Chondrocyte (in vitro differentiated cells): ENCODE measurements around the gene ARID5A. TPM values are rescaled to one million over a fixed set of nuclear protein-coding genes. Genes with fewer than 3 reads are reported as not detected.

Experiments
- DNase-seq: peaks from one replicate; pipeline ENCODE4 v3.0.0; 2021; ENCODE audit warnings: mixed read lengths, low spot score
- H3K27ac Mint-ChIP-seq: one replicate; pipeline ENCODE4 v1.8.0; 2021; ENCODE audit warnings: mild to moderate bottlenecking, moderate library complexity, mixed read lengths; ENCODE audit not compliant: unreplicated experiment
- H3K27me3 Mint-ChIP-seq: 2 replicates; pipeline ENCODE4 v1.8.0; 2021; ENCODE audit warnings: low read depth, mixed read lengths
- H3K36me3 Mint-ChIP-seq: 2 replicates; pipeline ENCODE4 v1.8.0; 2021; ENCODE audit warnings: low read depth, mixed read lengths
- H3K4me1 Mint-ChIP-seq: 2 replicates; pipeline ENCODE4 v1.8.0; 2021; ENCODE audit warnings: low read depth, mild to moderate bottlenecking, mixed read lengths
- H3K4me3 Mint-ChIP-seq: one replicate; pipeline ENCODE4 v1.8.0; 2021; ENCODE audit warnings: mild to moderate bottlenecking, moderate library complexity, mixed read lengths; ENCODE audit not compliant: unreplicated experiment
- H3K9me3 Mint-ChIP-seq: 2 replicates; pipeline ENCODE4 v1.8.0; 2021; ENCODE audit warnings: low read depth, mixed read lengths
- total RNA-seq: library from RNA; stranded (reverse); gene quantifications from 3 replicates; pipeline ENCODE4 v1.2.1, GENCODE V29; 2021
- TF ChIP-seq, protein P1 (sequence below): fragments of 200-600 bp; sonication (generic); IDR thresholded peaks from 2 replicates; pipeline ENCODE4 v1.5.0; 2021; ENCODE audit warnings: antibody characterized with exemption, mild to moderate bottlenecking, moderate library complexity

ARID5A gene
- total RNA-seq, 1 donor from 2014 or later = 12.9 TPM

DNA sequence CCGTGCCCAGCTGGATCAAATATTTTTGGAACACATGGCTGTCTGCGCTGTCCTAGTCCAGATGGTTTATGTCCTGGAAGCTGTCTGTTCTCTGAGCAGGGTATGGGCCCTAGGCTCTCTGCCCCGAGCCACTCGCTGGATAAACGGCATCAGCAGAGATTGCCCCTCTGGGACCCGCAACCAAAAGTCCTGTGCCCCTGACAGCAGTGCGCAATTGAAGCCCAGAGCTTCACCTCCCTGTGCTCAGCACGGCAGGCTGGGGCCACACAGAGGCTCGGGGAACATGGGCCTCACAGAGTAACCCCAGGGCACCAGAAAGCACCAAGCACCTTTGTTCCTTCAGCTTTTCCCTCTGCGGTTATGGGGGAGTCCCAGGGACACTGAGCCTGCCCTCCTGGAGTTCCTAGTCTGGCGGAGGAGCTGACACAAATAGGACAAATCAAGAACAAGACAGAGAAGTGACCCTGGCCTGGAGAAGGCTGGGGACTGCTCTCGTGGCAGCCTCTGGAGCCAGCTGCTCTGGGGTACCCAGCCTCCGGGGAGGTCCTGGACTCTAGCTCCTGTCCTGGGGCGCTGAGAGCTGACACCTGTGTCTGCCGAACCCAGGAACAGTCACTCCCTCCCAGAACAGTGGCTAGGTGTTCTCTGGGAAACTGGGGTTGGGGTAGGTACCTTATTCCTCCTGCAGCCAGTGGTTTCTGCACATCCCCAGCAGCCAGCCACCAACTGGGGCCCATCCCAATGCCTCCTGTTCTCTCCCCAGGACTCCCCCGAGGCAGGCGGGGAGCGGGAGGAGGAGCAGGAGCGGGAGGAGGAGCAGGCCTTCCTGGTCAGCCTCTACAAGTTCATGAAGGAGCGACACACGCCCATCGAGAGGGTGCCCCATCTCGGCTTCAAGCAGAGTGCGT, 12.3 kb downstream of the ARID5A start:
- no peaks in the 10 kb centered on the region for H3K27me3 Mint-ChIP-seq
- peak overlapping the region; percentile 32 for H3K27ac Mint-ChIP-seq
- H3K4me3 Mint-ChIP-seq = no peak overlapping the region
- peaks cover 5% of the 10 kb centered on the region for H3K36me3 Mint-ChIP-seq
- H3K4me1 Mint-ChIP-seq = peaks cover 20% of the 10 kb centered on the region
- peak; percentile 85 for DNase-seq
- TF ChIP-seq, protein P1, sequence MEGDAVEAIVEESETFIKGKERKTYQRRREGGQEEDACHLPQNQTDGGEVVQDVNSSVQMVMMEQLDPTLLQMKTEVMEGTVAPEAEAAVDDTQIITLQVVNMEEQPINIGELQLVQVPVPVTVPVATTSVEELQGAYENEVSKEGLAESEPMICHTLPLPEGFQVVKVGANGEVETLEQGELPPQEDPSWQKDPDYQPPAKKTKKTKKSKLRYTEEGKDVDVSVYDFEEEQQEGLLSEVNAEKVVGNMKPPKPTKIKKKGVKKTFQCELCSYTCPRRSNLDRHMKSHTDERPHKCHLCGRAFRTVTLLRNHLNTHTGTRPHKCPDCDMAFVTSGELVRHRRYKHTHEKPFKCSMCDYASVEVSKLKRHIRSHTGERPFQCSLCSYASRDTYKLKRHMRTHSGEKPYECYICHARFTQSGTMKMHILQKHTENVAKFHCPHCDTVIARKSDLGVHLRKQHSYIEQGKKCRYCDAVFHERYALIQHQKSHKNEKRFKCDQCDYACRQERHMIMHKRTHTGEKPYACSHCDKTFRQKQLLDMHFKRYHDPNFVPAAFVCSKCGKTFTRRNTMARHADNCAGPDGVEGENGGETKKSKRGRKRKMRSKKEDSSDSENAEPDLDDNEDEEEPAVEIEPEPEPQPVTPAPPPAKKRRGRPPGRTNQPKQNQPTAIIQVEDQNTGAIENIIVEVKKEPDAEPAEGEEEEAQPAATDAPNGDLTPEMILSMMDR = no peak
- no peaks in the 10 kb centered on the region for H3K9me3 Mint-ChIP-seq

DNA sequence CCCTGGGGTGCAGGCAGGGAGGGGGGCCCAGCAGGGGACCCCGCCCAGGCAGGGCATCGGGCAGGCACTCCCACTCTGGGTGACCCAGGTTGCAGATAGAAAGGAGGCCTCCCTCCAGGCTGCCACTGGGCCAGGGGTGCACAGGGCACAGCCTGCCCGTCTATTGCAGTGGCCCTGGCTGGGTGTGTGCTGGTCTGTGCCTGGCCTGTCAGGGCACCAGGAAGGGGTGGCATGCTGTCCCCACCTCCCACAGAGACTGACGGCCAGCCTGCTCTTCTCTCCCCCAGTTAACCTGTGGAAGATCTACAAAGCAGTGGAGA, 12.9 kb downstream of the ARID5A start:
- no peaks in the 10 kb centered on the region for H3K9me3 Mint-ChIP-seq
- TF ChIP-seq, protein P1 = no peak
- no peaks in the 10 kb centered on the region for H3K27me3 Mint-ChIP-seq
- H3K36me3 Mint-ChIP-seq = peaks cover 3% of the 10 kb centered on the region
- no peak for DNase-seq
- no peak overlapping the region for H3K4me3 Mint-ChIP-seq
- no peak overlapping the region for H3K27ac Mint-ChIP-seq
- H3K4me1 Mint-ChIP-seq = peaks cover 20% of the 10 kb centered on the region

DNA sequence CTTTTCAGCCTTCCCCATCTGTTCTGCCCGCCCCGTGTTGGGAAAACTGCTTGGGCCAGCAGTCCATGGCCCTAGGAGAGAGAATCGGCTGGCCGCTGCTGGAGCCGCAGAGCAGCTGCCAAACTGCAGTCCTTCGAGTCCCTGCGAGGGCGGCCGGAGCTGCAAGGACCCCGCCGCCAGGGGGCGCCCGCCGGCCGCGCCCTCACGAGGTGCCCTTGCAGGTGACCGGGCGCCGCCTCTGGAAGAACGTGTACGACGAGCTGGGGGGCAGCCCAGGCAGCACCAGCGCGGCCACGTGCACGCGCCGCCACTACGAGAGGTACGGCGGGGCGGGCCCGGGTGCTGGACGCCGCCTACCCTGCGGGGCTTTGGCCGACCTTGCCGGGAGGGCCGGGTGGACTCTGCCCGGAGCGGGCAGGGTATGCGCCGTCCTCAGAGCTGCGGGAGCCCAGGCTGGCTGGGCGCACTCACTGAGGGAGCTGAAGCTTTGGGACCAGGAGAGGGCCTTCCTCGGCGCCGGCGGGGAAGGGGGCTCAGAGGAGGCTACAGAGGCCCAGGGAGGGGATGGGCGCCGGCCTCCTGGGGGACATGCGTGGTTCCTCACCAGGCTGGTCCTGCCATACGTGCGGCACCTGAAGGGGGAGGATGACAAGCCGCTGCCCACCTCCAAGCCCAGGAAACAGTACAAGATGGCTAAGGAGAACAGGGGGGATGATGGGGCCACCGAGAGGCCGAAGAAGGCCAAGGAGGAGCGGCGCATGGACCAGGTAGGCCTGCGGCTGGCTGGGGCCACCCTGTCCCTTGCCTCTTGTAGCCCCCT, 13.6 kb downstream of the ARID5A start:
- Mint-ChIP-seq H3K4me1 (peaks cover 20% of the 10 kb centered on the region), H3K4me3 (no peak overlapping the region), H3K27me3 (no peaks in the 10 kb centered on the region), H3K27ac (no peak overlapping the region), H3K9me3 (no peaks in the 10 kb centered on the region), H3K36me3 (peaks cover 2% of the 10 kb centered on the region)
- TF ChIP-seq, protein P1 = peak; percentile 62
- DNase-seq = peak; percentile 94

DNA sequence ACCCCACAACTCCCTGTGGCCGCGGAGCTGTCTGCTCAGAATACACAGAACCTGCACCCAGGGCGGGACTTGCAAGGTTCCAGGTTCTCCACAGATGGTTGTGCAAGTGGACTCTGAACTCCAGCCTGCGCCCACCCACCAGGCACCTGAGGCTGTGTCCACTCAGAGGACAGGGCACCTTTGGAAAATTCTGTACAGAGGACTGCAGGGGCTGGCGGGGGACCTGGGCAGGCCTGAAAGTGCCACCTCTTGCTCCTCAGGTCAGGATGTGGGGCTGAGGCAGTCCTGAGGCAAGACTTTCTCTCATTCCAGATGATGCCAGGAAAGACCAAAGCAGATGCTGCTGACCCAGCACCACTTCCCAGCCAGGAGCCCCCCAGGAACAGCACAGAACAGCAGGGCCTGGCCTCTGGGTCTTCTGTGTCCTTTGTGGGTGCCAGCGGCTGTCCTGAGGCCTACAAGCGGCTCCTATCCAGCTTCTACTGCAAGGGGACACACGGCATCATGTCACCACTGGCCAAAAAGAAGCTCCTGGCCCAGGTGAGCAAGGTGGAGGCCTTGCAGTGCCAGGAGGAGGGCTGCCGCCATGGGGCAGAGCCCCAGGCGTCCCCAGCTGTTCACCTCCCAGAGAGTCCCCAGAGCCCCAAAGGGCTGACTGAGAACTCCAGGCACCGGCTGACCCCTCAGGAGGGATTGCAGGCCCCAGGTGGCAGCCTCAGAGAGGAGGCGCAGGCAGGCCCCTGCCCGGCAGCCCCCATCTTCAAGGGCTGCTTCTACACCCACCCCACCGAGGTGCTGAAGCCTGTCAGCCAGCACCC, 14.4 kb downstream of the ARID5A start:
- TF ChIP-seq, protein P1 = no peak
- Mint-ChIP-seq H3K27ac (no peak overlapping the region), H3K4me1 (peaks cover 20% of the 10 kb centered on the region), H3K9me3 (no peaks in the 10 kb centered on the region), H3K4me3 (no peak overlapping the region), H3K27me3 (no peaks in the 10 kb centered on the region), H3K36me3 (peaks cover 2% of the 10 kb centered on the region)
- peak; percentile 77 for DNase-seq
